ENCODE measurements around the gene ITGA1.

DNA sequence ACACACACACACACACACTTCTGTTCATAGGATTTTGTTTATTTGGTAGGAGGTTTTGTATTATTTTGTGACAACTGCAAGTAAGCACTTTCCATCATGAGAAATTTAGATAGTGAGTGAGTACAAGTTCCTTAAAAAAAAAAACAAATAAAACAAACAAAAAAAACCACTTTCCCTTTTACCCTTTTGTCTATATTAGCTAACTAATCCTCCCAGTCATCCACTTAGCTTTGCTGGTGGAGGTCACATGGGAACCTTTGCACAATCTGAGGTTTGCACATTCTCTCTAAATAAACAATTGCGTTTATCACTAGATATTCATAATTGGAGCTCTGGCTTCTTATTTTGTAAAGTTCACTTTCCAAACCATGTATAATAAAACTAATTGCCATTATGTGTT, 6.8 kb downstream of the ITGA1 start:
- TF ChIP-seq SPI1 (IDR thresholded peaks at IDR 0.05; ENCODE audit: borderline replicate concordance, low read depth): no peak
- TF ChIP-seq, protein P1, sequence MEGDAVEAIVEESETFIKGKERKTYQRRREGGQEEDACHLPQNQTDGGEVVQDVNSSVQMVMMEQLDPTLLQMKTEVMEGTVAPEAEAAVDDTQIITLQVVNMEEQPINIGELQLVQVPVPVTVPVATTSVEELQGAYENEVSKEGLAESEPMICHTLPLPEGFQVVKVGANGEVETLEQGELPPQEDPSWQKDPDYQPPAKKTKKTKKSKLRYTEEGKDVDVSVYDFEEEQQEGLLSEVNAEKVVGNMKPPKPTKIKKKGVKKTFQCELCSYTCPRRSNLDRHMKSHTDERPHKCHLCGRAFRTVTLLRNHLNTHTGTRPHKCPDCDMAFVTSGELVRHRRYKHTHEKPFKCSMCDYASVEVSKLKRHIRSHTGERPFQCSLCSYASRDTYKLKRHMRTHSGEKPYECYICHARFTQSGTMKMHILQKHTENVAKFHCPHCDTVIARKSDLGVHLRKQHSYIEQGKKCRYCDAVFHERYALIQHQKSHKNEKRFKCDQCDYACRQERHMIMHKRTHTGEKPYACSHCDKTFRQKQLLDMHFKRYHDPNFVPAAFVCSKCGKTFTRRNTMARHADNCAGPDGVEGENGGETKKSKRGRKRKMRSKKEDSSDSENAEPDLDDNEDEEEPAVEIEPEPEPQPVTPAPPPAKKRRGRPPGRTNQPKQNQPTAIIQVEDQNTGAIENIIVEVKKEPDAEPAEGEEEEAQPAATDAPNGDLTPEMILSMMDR (IDR thresholded peaks at IDR 0.05; ENCODE audit: insufficient read depth, low read length): no peak
